Endothelial cell of umbilical vein (primary cell): ENCODE data around the gene SLC35F3. TPM values are rescaled to one million over a fixed set of nuclear protein-coding genes. Genes with fewer than 3 reads are reported as not detected.

Experiments used
- BruUV-seq: library from RNA; stranded (reverse); fragments of 400-500 nt; replicated peaks from 2 replicates; lab custom pipeline; 2021; lab: Mats Ljungman, UMichigan
- CTCF ChIA-PET: fragments of 300-600, 350-600 bp; sonication (Branson Sonifier 250); formaldehyde crosslinking; loops from one replicate; lab custom pipeline; 2021; ENCODE audit warnings: antibody characterized with exemption, inconsistent platforms; lab: Charles Lee
- POLR2A ChIA-PET: fragments of 300-600, 350-600 bp; sonication (Branson Sonifier 250); formaldehyde crosslinking; loops from one replicate; lab custom pipeline; 2021; ENCODE audit warnings: antibody characterized with exemption, inconsistent platforms; lab: Charles Lee
- DNase-seq: peaks from one replicate; pipeline ENCODE4 v3.0.0-alpha.2; 2011; ENCODE audit warnings: low read depth, low spot score
- FAIRE-seq: peaks from 2 replicates; lab custom pipeline; 2011; peaks lifted over from hg19 to GRCh38; lab: Jason Lieb, UNC
- H2AFZ ChIP-seq: 2 replicates; pipeline ENCODE4 v1.6.0; 2012; ENCODE audit warnings: low read depth, low read length, control low read depth, inconsistent platforms
- H3K27ac ChIP-seq: 2 replicates; pipeline ENCODE4 v1.5.1; 2011; ENCODE audit warnings: low read depth, mild to moderate bottlenecking, control low read depth, low read length, moderate library complexity; ENCODE audit not compliant: insufficient read depth
- H3K27me3 ChIP-seq, 2 experiments: 2 replicates each; pipeline versions ENCODE4 v1.6.0 to v1.6.1; 2011; ENCODE audit warnings: low read length in 2 of 2, mixed read lengths in 1 of 2; ENCODE audit not compliant: control insufficient read depth in 2 of 2, insufficient read depth in 2 of 2
- H3K36me3 ChIP-seq, 2 experiments: 2 replicates in 1 of 2; 3 replicates in 1 of 2; pipeline ENCODE4 v1.5.1; 2011; ENCODE audit warnings: low read length in 2 of 2, mild to moderate bottlenecking in 1 of 2, moderate library complexity in 1 of 2; ENCODE audit not compliant: control insufficient read depth in 2 of 2, insufficient read depth in 2 of 2; ENCODE audit errors: extremely low read depth in 1 of 2
- H3K4me1 ChIP-seq: 3 replicates; pipeline ENCODE4 v1.5.1; 2011; ENCODE audit warnings: mild to moderate bottlenecking, low read length; ENCODE audit not compliant: control insufficient read depth, insufficient read depth; ENCODE audit errors: extremely low read depth
- H3K4me2 ChIP-seq: 2 replicates; pipeline ENCODE4 v1.6.1; 2011; ENCODE audit warnings: low read length, control low read depth, mixed read lengths; ENCODE audit not compliant: insufficient read depth
- H3K4me3 ChIP-seq, 3 experiments: fragments of 200-600 bp in 1 of 3; sonication (generic), shearing (Covaris generic) in 1 of 3; replicated peaks in 1 of 3; 2 replicates each; pipeline ENCODE4 v1.5.1; 2011 to 2016; ENCODE audit warnings: control low read depth in 3 of 3, low read length in 3 of 3, mild to moderate bottlenecking in 2 of 3, inconsistent platforms in 1 of 3, low read depth in 1 of 3, moderate library complexity in 1 of 3; ENCODE audit not compliant: insufficient read depth in 1 of 3
- H3K79me2 ChIP-seq: 2 replicates; pipeline ENCODE4 v1.6.0; 2012; ENCODE audit warnings: low read length, inconsistent platforms; ENCODE audit not compliant: control insufficient read depth, insufficient read depth
- H3K9ac ChIP-seq: replicated peaks from 2 replicates; pipeline ENCODE3; 2011; ENCODE audit warnings: low read length, control low read depth; ENCODE audit not compliant: insufficient read depth; ENCODE audit errors: extremely low read depth
- H3K9me1 ChIP-seq: replicated peaks from 3 replicates; pipeline ENCODE4 v1.6.0; 2011; ENCODE audit warnings: mild to moderate bottlenecking, low read length; ENCODE audit not compliant: control insufficient read depth, insufficient read depth; ENCODE audit errors: extremely low read depth
- H3K9me3 ChIP-seq: replicated peaks from 2 replicates; pipeline ENCODE4 v1.5.1; 2012; ENCODE audit warnings: low read length, inconsistent platforms; ENCODE audit not compliant: control insufficient read depth, insufficient read depth
- H4K20me1 ChIP-seq: replicated peaks from 2 replicates; pipeline ENCODE3; 2011; ENCODE audit warnings: mild to moderate bottlenecking, low read length; ENCODE audit not compliant: control insufficient read depth, insufficient read depth; ENCODE audit errors: extremely low read depth
- EZH2 ChIP-seq: IDR thresholded peaks from 2 replicates; pipeline ENCODE4 v1.6.1; 2012; ENCODE audit warnings: borderline replicate concordance, low read depth, mild to moderate bottlenecking, moderate library complexity, low read length, inconsistent platforms; ENCODE audit not compliant: severe bottlenecking
- FOS ChIP-seq: IDR thresholded peaks from 2 replicates; pipeline ENCODE4 v1.6.1; 2011; ENCODE audit warnings: mild to moderate bottlenecking, low read length, moderate library complexity, borderline replicate concordance; ENCODE audit not compliant: insufficient read depth
- GATA2 ChIP-seq: IDR thresholded peaks from 2 replicates; pipeline ENCODE4 v1.7.0; 2011; ENCODE audit warnings: low read depth, mild to moderate bottlenecking, moderate library complexity, mixed read lengths, low read length; ENCODE audit not compliant: insufficient read length, insufficient read depth
- JUN ChIP-seq: IDR thresholded peaks from 2 replicates; pipeline ENCODE4 v1.6.1; 2011; ENCODE audit warnings: borderline replicate concordance, low read depth; ENCODE audit not compliant: insufficient read length, insufficient read depth
- MYC ChIP-seq: IDR thresholded peaks from one replicate; pipeline ENCODE4 v1.6.1; 2011; ENCODE audit warnings: mild to moderate bottlenecking, low read depth, low read length
- POLR2A ChIP-seq: IDR thresholded peaks from 2 replicates; pipeline ENCODE4 v1.6.1; 2012; ENCODE audit warnings: low read depth, mild to moderate bottlenecking, control low read depth, low read length
- POLR2AphosphoS5 ChIP-seq: IDR thresholded peaks from 2 replicates; pipeline ENCODE4 v1.6.1; 2012; ENCODE audit warnings: low read depth, mild to moderate bottlenecking, control low read depth, low read length, moderate library complexity; ENCODE audit not compliant: insufficient read depth
- dilution Hi-C: fragments of 300-500 bp; cut with MboI; formaldehyde crosslinking; loops from one replicate; pipeline ENCODE4 v1.15.0; 2019; ENCODE audit warnings: low sequenced_read_pairs; ENCODE audit not compliant: extremely low pct_ligation_motif_present
- intact Hi-C: fragments of 100-400 bp; cut with micrococcal nuclease; formaldehyde crosslinking; loops from one replicate; pipeline ENCODE4 v1.10.0; 2022
- polyA plus RNA-seq, 4 experiments: library from polyadenylated mRNA; depleted of rRNA in 3 of 4; stranded (reverse) in 3 of 4; unstranded in 1 of 4; fragments of >200 nt; gene quantifications; 2 replicates each; pipeline versions ENCODE4 v1.2.1 to v1.2.3, GENCODE V29; 2011 to 2012; ENCODE audit warnings: missing spikeins in 1 of 4
- total RNA-seq: library from RNA; stranded (reverse); gene quantifications from 2 replicates; pipeline ENCODE4 v1.2.3, GENCODE V29; 2021
- TF ChIP-seq, protein P1 (sequence below): IDR thresholded peaks from 2 replicates; pipeline ENCODE4 v1.6.1; 2011; ENCODE audit not compliant: insufficient read depth, insufficient read length
- TF ChIP-seq, protein P2 (sequence below), 2 donors: IDR thresholded peaks; 1 replicate in 1 of 2; 2 replicates in 1 of 2; pipeline ENCODE4 v1.5.1; 2011; ENCODE audit warnings: low read length in 2 of 2, mild to moderate bottlenecking in 2 of 2, moderate library complexity in 2 of 2, control low read depth in 1 of 2, inconsistent platforms in 1 of 2, low read depth in 1 of 2; ENCODE audit not compliant: insufficient read depth in 1 of 2; ENCODE audit errors: extremely low read depth in 1 of 2

SLC35F3 gene
- total and polyA plus RNA-seq, 2 donors (not counting 3 experiments of a cell fraction or from before 2014, with no cell fraction given), result not detected

DNA sequence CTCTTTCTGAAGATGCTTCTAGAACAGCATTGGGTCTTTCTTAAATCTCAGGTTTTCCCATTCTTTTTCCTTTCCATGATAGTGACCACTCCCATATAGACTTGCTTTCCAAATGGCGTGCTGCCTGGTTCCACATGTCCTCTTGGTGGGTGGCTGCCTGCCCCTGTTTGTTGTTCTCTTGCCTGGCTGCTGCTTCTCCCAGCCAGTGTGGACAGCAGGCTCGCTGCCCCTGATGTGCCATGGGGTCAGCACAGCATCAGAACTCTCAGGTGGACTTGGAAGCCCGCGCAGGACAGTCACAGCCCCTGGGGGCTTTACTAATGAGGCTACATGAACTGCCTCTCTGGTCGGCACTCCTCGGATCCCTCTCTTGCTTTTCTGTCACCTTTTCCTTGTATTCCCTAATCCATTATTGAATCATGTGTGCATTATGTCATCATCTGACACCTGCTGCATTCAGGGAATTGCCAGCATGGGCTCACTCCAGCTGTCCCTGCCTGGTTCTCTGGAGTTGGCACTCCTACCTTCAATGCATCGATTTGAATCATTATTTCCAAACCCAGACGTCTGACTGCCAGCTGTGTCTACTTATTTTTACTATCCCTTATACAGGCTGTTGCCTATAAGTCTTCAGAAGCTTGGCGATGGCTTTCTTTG is 368.3 kb downstream of the SLC35F3 start:
- no peak for FAIRE-seq
- Histone ChIP-seq H3K4me1 (no peaks in the 10 kb centered on the region), H4K20me1 (no peaks in the 10 kb centered on the region), H2AFZ (no peak overlapping the region), H3K9me3 (no peaks in the 10 kb centered on the region), H3K4me3 (no peak overlapping the region), H3K4me2 (no peak overlapping the region), H3K9me1 (no peaks in the 10 kb centered on the region), H3K27ac (no peak overlapping the region), H3K27me3 (no peaks in the 10 kb centered on the region), H3K9ac (no peak overlapping the region), H3K79me2 (no peaks in the 10 kb centered on the region), H3K36me3 (no peaks in the 10 kb centered on the region)
- ChIA-PET CTCF (no interaction called here), POLR2A (no interaction called here)
- intact Hi-C loops (no loop called here), dilution Hi-C loops (no loop called here)
- BruUV-seq, result no TSS peak
- no peak for DNase-seq
- TF ChIP-seq FOS (no peak), JUN (no peak), GATA2 (no peak), POLR2A (no peak), MYC (no peak), POLR2AphosphoS5 (no peak), EZH2 (no peak)
- TF ChIP-seq, protein P1, sequence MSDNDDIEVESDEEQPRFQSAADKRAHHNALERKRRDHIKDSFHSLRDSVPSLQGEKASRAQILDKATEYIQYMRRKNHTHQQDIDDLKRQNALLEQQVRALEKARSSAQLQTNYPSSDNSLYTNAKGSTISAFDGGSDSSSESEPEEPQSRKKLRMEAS, result no peak
- TF ChIP-seq, protein P2, sequence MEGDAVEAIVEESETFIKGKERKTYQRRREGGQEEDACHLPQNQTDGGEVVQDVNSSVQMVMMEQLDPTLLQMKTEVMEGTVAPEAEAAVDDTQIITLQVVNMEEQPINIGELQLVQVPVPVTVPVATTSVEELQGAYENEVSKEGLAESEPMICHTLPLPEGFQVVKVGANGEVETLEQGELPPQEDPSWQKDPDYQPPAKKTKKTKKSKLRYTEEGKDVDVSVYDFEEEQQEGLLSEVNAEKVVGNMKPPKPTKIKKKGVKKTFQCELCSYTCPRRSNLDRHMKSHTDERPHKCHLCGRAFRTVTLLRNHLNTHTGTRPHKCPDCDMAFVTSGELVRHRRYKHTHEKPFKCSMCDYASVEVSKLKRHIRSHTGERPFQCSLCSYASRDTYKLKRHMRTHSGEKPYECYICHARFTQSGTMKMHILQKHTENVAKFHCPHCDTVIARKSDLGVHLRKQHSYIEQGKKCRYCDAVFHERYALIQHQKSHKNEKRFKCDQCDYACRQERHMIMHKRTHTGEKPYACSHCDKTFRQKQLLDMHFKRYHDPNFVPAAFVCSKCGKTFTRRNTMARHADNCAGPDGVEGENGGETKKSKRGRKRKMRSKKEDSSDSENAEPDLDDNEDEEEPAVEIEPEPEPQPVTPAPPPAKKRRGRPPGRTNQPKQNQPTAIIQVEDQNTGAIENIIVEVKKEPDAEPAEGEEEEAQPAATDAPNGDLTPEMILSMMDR (IDR thresholded peaks at IDR 0.05; ENCODE audit: extremely low read depth in 1 of 2, insufficient read depth in 1 of 2, low read depth in 1 of 2, low read length in 2 of 2), result no peak
